Measurements from ENCODE around the gene AQR. TPM values are rescaled to one million over a fixed set of nuclear protein-coding genes. Genes with fewer than 3 reads are reported as not detected.
"Not testable (repeated sequence)": the region's sequence is repeated elsewhere in the genome, so short reads cannot be mapped to it uniquely, and the experiment has no call there.

The AQR gene
- total and polyA plus RNA-seq, 2 of the 4 experiments (the other 2 are of a cell fraction), result 17.9 to 29.6 TPM

DNA sequence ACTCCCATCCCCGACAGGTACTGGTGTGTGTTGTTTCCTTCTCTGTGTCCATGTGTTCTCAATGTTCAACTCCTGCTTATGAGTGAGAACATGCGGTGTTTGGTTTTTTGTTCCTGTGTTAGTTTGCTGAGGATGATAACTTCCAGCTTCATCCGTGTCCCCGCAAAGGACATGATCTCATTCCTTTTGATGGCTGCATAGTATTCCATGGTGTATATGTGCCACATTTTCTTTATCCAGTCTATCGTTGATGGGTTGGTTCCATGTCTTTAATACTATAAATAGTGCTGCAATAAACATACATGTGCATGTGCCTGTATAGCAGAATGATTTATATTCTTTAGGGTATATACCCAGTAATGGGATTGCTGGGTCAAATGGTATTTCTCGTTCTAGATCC is 41.2 kb downstream of the AQR start:
- H4K5ac ChIP-seq (ENCODE audit: low read depth, low read length); H3K18ac ChIP-seq (ENCODE audit: low read depth, low read length); H2AK9ac ChIP-seq (replicated peaks; ENCODE audit: low read depth, low read length, poor library complexity); H2BK15ac ChIP-seq (ENCODE audit: low read depth, low read length); H3K23ac ChIP-seq (ENCODE audit: low read depth, low read length); intact Hi-C loops (cut with micrococcal nuclease); in situ Hi-C loops (cut with MboI; ENCODE audit: low sequenced_read_pairs); H3K9ac ChIP-seq (ENCODE audit: low read depth, low read length); H2AK5ac ChIP-seq (ENCODE audit: low read depth, low read length); H3K79me1 ChIP-seq (ENCODE audit: low read depth in 1 of 2, low read length in 2 of 2); dilution Hi-C loops (cut with HindIII; ENCODE audit: low sequenced_read_pairs, unreplicated experiment); H2BK120ac ChIP-seq (ENCODE audit: low read depth, low read length); DNase-seq; H3K27me3 ChIP-seq (ENCODE audit: control insufficient read depth, insufficient read depth, low read length); H3K9me1 ChIP-seq (ENCODE audit: insufficient read depth, low read length); BruUV-seq (replicated peaks); H4K20me1 ChIP-seq (ENCODE audit: insufficient read depth, low read length); H3K4me1 ChIP-seq (ENCODE audit: control insufficient read depth, insufficient read depth, low read length); H3K27ac ChIP-seq (ENCODE audit: insufficient read depth, low read length); H3K4me2 ChIP-seq (ENCODE audit: low read depth, low read length); H3K14ac ChIP-seq (replicated peaks; ENCODE audit: low read depth, low read length); H3K4me3 ChIP-seq (ENCODE audit: insufficient read depth, low read depth, low read length); H2BK20ac ChIP-seq (ENCODE audit: low read depth, low read length); H3K56ac ChIP-seq (ENCODE audit: extremely low read depth, insufficient read depth, low read length); H2AFZ ChIP-seq (replicated peaks; ENCODE audit: low read length, poor library complexity); H3K4ac ChIP-seq (ENCODE audit: low read depth, low read length); H2BK5ac ChIP-seq (ENCODE audit: low read depth, low read length, poor library complexity, severe bottlenecking); H3K9me3 ChIP-seq (ENCODE audit: control insufficient read depth, insufficient read depth, low read length); POLR2A ChIA-PET (ENCODE audit: unreplicated experiment); H4K91ac ChIP-seq (ENCODE audit: insufficient read depth, low read depth, low read length); CTCF ChIA-PET; H4K8ac ChIP-seq (ENCODE audit: low read depth in 2 of 2, low read length in 2 of 2); ATAC-seq (ENCODE audit: low read depth): not testable (repeated sequence)
- H3K36me3 ChIP-seq (ENCODE audit: control insufficient read depth, insufficient read depth, low read length), result peaks cover 24% of the 10 kb centered on the region
- WGBS, 2 experiments (ENCODE audit: extremely low coverage in 2 of 2, insufficient read length in 1 of 2), result no CpG with 5 or more reads among the region's 6 CpGs

All from IMR-90 (cell line).